Left ventricle myocardium inferior (tissue), 1 donor: Measurements from ENCODE around the gene ZSWIM5. TPM values are rescaled to one million over a fixed set of nuclear protein-coding genes. Genes with fewer than 3 reads are reported as not detected.

Source experiments
- DNase-seq: peaks from one replicate; pipeline ENCODE4 v3.0.0-alpha.2; 2020
- H3K27ac ChIP-seq: fragments of 200-600 bp; replicated peaks from 2 replicates; pipeline ENCODE4 v1.8.0; 2021
- H3K27me3 ChIP-seq: fragments of 200-600 bp; 2 replicates; pipeline ENCODE4 v1.8.0; 2021; ENCODE audit warnings: low read depth
- H3K36me3 ChIP-seq: fragments of 200-600 bp; 2 replicates; pipeline ENCODE4 v1.8.0; 2021
- H3K4me1 ChIP-seq: fragments of 200-600 bp; 2 replicates; pipeline ENCODE4 v1.8.0; 2021
- H3K4me3 ChIP-seq: fragments of 200-600 bp; 2 replicates; pipeline ENCODE4 v1.8.0; 2021; ENCODE audit warnings: mild to moderate bottlenecking, moderate library complexity
- H3K9me3 ChIP-seq: fragments of 200-600 bp; replicated peaks from 2 replicates; pipeline ENCODE4 v1.8.0; 2021
- intact Hi-C: fragments of 100-400 bp; cut with micrococcal nuclease; formaldehyde crosslinking; loops from one replicate; pipeline ENCODE4 v1.11.0; 2022
- total RNA-seq: library from RNA; stranded (reverse); fragmentation: NEBNext Ultra II Directional; extraction: Animal tissue kit (Norgen Biotek cat#: 25700); gene quantifications from one replicate; pipeline ENCODE4 v1.2.1, GENCODE V29; 2021
- TF ChIP-seq, protein P1 (sequence below): fragments of 200-600 bp; IDR thresholded peaks from 2 replicates; pipeline ENCODE4 v1.8.0; 2021; ENCODE audit warnings: antibody characterized with exemption, mild to moderate bottlenecking, borderline replicate concordance
- donor health status: DM: no; HTN: yes; CAD: no; lungs with severe emphysema.

Gene ZSWIM5
- total RNA-seq, 1 donor from 2014 or later, result 0.93 TPM

DNA sequence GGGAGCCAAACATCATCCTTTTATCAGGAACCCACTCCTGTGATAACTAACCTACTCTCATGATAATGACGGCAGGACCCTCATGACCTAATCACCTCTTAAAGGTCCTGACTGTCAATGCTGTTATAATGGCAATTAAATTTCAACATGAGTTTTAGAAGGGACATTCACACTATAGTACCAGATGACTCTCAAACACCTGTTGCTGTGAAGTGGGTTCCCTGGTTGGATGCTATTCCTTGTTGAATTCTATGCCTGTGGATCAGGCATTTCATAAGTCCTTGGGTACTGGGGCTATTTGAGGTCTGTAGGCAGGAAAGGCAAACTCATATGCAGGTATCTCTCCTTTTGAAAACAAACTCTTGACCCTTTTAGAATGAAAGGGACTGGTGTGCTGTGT lies 7.5 kb upstream of the ZSWIM5 start:
- H3K9me3 ChIP-seq, result no peaks in the 10 kb centered on the region
- peaks cover 29% of the 10 kb centered on the region for H3K27me3 ChIP-seq
- no peak for DNase-seq
- no peak overlapping the region for H3K27ac ChIP-seq
- no peaks in the 10 kb centered on the region for H3K4me1 ChIP-seq
- H3K4me3 ChIP-seq, result no peak overlapping the region
- intact Hi-C loops, result no loop called here
- H3K36me3 ChIP-seq, result no peaks in the 10 kb centered on the region
- TF ChIP-seq, protein P1, sequence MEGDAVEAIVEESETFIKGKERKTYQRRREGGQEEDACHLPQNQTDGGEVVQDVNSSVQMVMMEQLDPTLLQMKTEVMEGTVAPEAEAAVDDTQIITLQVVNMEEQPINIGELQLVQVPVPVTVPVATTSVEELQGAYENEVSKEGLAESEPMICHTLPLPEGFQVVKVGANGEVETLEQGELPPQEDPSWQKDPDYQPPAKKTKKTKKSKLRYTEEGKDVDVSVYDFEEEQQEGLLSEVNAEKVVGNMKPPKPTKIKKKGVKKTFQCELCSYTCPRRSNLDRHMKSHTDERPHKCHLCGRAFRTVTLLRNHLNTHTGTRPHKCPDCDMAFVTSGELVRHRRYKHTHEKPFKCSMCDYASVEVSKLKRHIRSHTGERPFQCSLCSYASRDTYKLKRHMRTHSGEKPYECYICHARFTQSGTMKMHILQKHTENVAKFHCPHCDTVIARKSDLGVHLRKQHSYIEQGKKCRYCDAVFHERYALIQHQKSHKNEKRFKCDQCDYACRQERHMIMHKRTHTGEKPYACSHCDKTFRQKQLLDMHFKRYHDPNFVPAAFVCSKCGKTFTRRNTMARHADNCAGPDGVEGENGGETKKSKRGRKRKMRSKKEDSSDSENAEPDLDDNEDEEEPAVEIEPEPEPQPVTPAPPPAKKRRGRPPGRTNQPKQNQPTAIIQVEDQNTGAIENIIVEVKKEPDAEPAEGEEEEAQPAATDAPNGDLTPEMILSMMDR, result no peak

DNA sequence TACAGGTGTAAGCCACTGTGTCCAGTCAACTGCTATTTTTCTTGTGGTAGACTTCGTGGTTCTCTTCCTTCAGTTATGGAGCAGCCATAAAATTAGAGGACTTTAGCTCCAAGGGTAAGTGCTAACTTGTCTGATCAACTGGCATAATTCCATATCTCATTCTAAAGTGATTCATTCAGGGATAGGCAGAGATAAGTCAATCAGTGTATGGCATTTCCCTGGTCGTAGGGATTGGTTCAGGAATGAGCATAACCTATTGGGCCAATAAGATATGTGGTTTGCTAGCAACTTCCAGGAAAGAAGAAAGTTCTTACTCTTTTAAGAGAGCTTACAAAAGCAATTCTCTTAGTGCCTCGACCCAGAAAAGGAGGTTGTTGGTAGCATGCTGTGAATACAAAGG lies 4.7 kb upstream of the ZSWIM5 start:
- no peak for DNase-seq
- Histone ChIP-seq H3K4me1 (peaks cover 8% of the 10 kb centered on the region), H3K4me3 (no peak overlapping the region), H3K27ac (no peak overlapping the region), H3K36me3 (no peaks in the 10 kb centered on the region), H3K9me3 (no peaks in the 10 kb centered on the region), H3K27me3 (peaks cover 19% of the 10 kb centered on the region)
- intact Hi-C loops, result no loop called here
- TF ChIP-seq, protein P1, result no peak

DNA sequence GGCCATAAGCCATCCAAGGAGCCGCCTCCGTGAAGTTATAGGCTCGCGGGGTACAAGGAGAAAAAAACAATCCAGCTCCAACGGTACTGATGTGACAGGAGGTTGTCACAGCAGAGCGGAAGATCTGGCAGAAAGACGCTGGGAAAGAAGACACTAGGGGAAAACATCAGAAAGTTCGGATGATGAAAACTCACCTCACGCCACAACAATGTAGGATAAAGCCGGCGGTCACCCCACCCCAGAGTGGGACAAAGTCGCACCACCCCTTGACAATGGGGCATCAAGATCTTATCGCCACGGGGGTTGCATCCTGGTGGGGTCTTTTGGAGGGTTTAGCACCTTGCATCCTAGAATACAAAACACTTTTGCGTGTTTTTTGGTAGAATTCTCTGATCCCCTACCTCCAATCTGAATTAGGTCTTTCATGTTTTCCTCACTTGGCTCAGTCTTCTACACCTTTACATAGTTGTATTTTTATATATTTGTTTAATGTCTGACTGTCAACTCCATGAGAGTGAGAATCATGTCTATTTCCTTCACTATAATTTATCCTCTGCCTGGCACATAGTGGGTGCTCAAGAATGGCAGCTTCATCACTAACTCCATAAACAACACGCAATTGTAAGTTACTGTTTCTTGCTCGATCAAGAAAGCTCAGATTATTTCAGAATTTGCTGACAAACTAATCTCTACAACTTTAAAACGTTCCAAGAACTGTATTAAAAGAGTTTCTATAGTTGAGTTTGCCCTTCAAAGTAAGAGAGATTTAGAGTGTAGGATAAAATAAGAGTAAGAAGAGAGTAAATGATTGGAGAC lies 611 bp upstream of the ZSWIM5 start:
- Histone ChIP-seq H3K4me1 (peaks cover 20% of the 10 kb centered on the region), H3K9me3 (no peaks in the 10 kb centered on the region), H3K27ac (peak overlapping the region; percentile 88), H3K36me3 (no peaks in the 10 kb centered on the region), H3K4me3 (peak overlapping the region; percentile 89), H3K27me3 (peaks cover 8% of the 10 kb centered on the region)
- TF ChIP-seq, protein P1, result no peak
- DNase-seq, result no peak
- intact Hi-C loops, result no loop called here

DNA sequence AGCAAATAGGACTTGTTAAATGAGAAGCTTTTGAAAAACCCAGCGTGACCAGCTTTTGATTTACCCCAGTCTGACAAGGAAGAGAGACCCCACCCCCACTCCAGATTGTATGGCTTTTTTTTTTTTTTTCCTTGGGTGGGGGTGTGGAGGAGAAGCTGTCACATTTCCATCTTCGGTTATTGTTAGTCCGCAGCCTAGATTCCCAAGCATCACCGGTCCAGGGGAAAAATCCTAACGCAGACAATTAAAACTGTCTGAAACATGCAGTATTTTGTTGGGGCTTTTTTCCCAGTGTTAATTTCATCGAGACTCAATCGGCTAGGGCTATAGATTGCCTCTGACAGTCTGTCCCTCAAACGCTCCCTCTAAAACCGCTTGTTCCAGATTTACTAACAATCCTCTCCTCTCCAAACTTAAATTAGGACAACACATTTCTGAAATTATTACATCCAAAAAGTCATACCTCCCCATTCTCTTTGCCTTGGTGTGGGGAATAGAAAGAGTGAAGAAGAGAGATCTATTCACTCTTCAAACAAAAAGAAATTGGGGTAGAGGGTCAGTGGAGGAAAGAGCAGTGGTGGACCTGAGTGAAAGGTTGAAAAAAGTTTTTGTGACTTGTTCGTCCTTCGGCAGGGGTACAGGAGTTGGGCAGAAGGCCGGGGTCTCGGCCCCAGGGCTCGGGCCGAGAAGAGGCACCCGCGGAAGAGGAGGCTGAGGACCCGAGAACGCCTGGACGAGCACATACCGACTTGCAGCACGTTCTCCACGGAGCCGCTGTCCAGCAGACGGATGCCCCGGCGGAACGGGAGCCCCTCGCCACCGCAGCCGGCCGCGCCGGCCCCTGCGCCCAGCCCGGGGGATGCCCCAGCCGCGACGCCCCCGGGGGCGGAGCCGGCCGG lies 1.1 kb downstream of the ZSWIM5 start:
- no peaks in the 10 kb centered on the region for H3K9me3 ChIP-seq
- H3K27me3 ChIP-seq, result peaks cover 8% of the 10 kb centered on the region
- H3K36me3 ChIP-seq, result no peaks in the 10 kb centered on the region
- intact Hi-C loops, result no loop called here
- peak; percentile 32 for DNase-seq
- H3K4me3 ChIP-seq, result peak overlapping the region; percentile 89
- TF ChIP-seq, protein P1, result no peak
- peaks cover 20% of the 10 kb centered on the region for H3K4me1 ChIP-seq
- peak overlapping the region; percentile 88 for H3K27ac ChIP-seq

DNA sequence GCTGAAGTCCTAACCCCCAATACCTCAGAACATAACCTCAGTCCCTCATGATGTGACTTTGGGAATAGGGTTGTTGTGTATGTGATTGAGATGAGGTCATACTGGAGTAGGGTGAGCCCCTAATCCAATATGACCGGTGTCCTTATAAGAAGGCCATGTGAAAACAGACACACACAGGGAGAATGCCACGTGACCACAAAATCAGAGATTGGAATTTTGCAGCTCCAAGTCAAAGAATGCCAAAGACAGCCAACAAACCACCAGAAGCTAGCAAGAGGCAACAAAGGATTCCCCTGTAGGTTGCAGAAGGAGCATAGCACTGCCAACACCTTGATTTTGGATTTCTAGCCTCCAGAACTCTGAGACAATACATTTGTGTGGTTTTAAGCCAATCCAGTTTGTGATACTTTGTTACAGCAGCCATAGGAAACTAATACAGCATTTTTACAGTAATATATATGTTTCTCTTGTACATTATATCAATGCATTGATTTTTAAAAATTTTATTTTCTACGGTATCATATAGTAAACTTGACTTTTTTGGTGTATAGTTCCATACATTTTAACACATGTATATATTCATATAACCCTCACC lies 5.4 kb downstream of the ZSWIM5 start:
- Histone ChIP-seq H3K9me3 (peaks cover 15% of the 10 kb centered on the region), H3K27me3 (no peaks in the 10 kb centered on the region), H3K27ac (no peak overlapping the region), H3K4me3 (no peak overlapping the region), H3K4me1 (peaks cover 12% of the 10 kb centered on the region), H3K36me3 (no peaks in the 10 kb centered on the region)
- intact Hi-C loops, result no loop called here
- no peak for DNase-seq
- TF ChIP-seq, protein P1, result no peak
